Esophagus squamous epithelium (tissue), 5 donors: ENCODE results near the gene MRPL53. TPM values are rescaled to one million over a fixed set of nuclear protein-coding genes. Genes with fewer than 3 reads are reported as not detected.
"Not testable (repeated sequence)": the region's sequence is repeated elsewhere in the genome, so short reads cannot be mapped to it uniquely, and the experiment has no call there.

Experiments
- DNase-seq: peaks from one replicate; lab custom pipeline; 2025; lab: John Stamatoyannopoulos, UW
- H3K27ac ChIP-seq, 4 donors: fragments of 200-600 bp; sonication (generic); one replicate each; pipeline ENCODE4 v1.5.1; 2016 to 2019; ENCODE audit warnings: mild to moderate bottlenecking in 1 of 4
- H3K27me3 ChIP-seq, 4 donors: fragments of 200-600 bp; sonication (generic); 1 replicate in 3 of 4; 2 replicates in 1 of 4; pipeline versions ENCODE4 v1.5.1 to v1.6.0; 2017 to 2021; ENCODE audit warnings: antibody characterized with exemption in 1 of 4
- H3K36me3 ChIP-seq, 3 donors: fragments of 200-600 bp; sonication (generic); one replicate each; pipeline ENCODE4 v1.5.1; 2016 to 2019
- H3K4me1 ChIP-seq, 3 donors: fragments of 200-600 bp; sonication (generic); one replicate each; pipeline ENCODE4 v1.5.1; 2017 to 2019
- H3K4me3 ChIP-seq, 4 donors: fragments of 200-600 bp; sonication (generic); 1 replicate in 3 of 4; 2 replicates in 1 of 4; pipeline ENCODE4 v1.5.1; 2016 to 2019; ENCODE audit warnings: mild to moderate bottlenecking in 2 of 4, moderate library complexity in 1 of 4
- H3K9me3 ChIP-seq, 3 donors: fragments of 200-600 bp; sonication (generic); one replicate each; pipeline ENCODE4 v1.5.1; 2016 to 2019
- CTCF ChIP-seq, 6 experiments: fragments of 450-650 bp in 4 of 6; fragments of 200-600 bp in 2 of 6; sonication (generic) in 2 of 6; IDR thresholded peaks; one replicate each; pipeline ENCODE4 v1.5.1; 2016 to 2019; ENCODE audit warnings: antibody characterized with exemption in 6 of 6, mild to moderate bottlenecking in 4 of 6, moderate library complexity in 4 of 6
- POLR2A ChIP-seq, 4 donors: fragments of 450-650 bp; IDR thresholded peaks; one replicate each; pipeline ENCODE4 v1.6.1; 2017; ENCODE audit warnings: antibody characterized with exemption in 4 of 4, mild to moderate bottlenecking in 4 of 4, moderate library complexity in 3 of 4
- WGBS, 2 donors: methylation state at CpG; one replicate each; pipeline ENCODE4 v1.1.5; 2018; 5-methylcytosine and 5-hydroxymethylcytosine counted together
- intact Hi-C: fragments of 100-400 bp; cut with DNase I; formaldehyde crosslinking; loops from one replicate; pipeline ENCODE4 v1.15.0; 2022
- total RNA-seq, 4 donors: library from RNA; depleted of rRNA; stranded (reverse); fragments of >200 nt; gene quantifications; one replicate each; pipeline ENCODE4 v1.1.0, GENCODE V29; 2016
- donor health status: DM: yes; HTN: yes; CAD: no.

MRPL53 gene
- total RNA-seq, 4 donors from 2014 or later = 10.7 to 25.2 (median 22.1) TPM

GRCh38 chr2:74464406-74464805, 8.1 kb downstream of the MRPL53 start:
- peaks cover 0 to 29% (median 7%) of the 10 kb centered on the region in 3 donors for H3K36me3 ChIP-seq
- peak overlapping the region; percentile 79 to 91 (median 84) for H3K27ac ChIP-seq
- intact Hi-C loops = no loop called here
- peaks cover 13 to 36% (median 19%) of the 10 kb centered on the region in 3 donors for H3K4me1 ChIP-seq
- H3K9me3 ChIP-seq = no peaks in the 10 kb centered on the region
- H3K4me3 ChIP-seq = peak overlapping the region; percentile 77 to 92 (median 81)
- DNase-seq = no peak
- WGBS, 2 donors = 0% methylated on average over 1 to 5 of the region's 13 CpGs
- no peaks in the 10 kb centered on the region for H3K27me3 ChIP-seq
- TF ChIP-seq CTCF (IDR thresholded peaks at IDR 0.05) (no peak), POLR2A (IDR thresholded peaks at IDR 0.05) (no peak)

GRCh38 chr2:74462786-74463105, 9.7 kb downstream of the MRPL53 start:
- peaks cover 21 to 45% (median 25%) of the 10 kb centered on the region in 3 donors for H3K4me1 ChIP-seq
- DNase-seq = no peak
- no peaks in the 10 kb centered on the region for H3K9me3 ChIP-seq
- no peak overlapping the region for H3K27ac ChIP-seq
- H3K27me3 ChIP-seq = no peaks in the 10 kb centered on the region
- TF ChIP-seq POLR2A (IDR thresholded peaks at IDR 0.05) = no peak
- no peak for TF ChIP-seq CTCF (IDR thresholded peaks at IDR 0.05)
- 100% methylated on average over 1 of the region's 4 CpGs; no CpG with 5 or more reads in 1 of the 2 donors for WGBS, 2 donors
- no peak overlapping the region for H3K4me3 ChIP-seq
- H3K36me3 ChIP-seq = peaks cover 0 to 29% (median 7%) of the 10 kb centered on the region in 3 donors
- intact Hi-C loops = no loop called here

DNA sequence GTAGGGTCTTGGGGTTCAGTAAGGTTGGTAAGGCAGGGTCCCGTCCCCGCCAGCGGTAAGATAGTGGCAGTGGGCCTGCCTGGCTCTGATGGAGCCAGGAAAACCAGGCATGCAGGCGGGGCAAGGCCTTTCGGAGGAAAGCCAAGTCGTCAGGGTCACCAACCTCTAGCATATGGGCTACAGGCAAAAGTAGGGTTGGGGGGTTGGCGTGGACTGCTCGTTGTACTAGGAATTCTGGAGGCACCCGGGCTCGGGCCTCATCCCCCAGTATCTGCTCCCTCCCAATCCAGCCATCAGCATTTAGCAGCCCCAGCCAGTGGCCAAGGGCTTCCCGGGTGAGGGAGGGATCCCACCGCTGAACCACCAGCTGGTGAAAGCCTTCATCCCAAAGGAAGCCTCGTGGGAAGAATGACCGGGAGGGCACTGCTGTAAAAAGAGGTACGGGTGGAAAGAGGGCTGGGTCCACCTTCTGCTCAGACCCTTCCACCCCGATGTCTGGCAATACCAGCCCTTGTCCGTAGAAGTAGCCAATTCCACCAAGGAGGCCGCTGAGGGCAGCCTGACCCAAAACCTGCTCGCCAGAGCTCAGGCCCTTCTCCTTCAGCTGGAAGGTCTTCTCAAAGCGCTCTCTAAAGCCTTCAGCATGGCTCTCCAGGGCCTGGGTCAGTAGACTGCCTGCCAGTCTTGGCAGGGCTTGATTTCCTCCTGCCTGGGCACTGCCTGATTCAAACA, 10.3 kb downstream of the MRPL53 start:
- H3K4me1 ChIP-seq = peaks cover 24 to 50% (median 27%) of the 10 kb centered on the region in 3 donors
- intact Hi-C loops = no loop called here
- TF ChIP-seq CTCF (IDR thresholded peaks at IDR 0.05) = no peak
- TF ChIP-seq POLR2A (IDR thresholded peaks at IDR 0.05) = no peak
- no peaks in the 10 kb centered on the region for H3K9me3 ChIP-seq
- no peak overlapping the region for H3K4me3 ChIP-seq
- peaks cover 0 to 29% (median 7%) of the 10 kb centered on the region in 3 donors for H3K36me3 ChIP-seq
- DNase-seq = no peak
- no peaks in the 10 kb centered on the region for H3K27me3 ChIP-seq
- whole genome bisulfite sequencing, 2 donors = 81 to 90% methylated on average over 8 to 11 of the region's 20 CpGs
- no peak overlapping the region for H3K27ac ChIP-seq

DNA sequence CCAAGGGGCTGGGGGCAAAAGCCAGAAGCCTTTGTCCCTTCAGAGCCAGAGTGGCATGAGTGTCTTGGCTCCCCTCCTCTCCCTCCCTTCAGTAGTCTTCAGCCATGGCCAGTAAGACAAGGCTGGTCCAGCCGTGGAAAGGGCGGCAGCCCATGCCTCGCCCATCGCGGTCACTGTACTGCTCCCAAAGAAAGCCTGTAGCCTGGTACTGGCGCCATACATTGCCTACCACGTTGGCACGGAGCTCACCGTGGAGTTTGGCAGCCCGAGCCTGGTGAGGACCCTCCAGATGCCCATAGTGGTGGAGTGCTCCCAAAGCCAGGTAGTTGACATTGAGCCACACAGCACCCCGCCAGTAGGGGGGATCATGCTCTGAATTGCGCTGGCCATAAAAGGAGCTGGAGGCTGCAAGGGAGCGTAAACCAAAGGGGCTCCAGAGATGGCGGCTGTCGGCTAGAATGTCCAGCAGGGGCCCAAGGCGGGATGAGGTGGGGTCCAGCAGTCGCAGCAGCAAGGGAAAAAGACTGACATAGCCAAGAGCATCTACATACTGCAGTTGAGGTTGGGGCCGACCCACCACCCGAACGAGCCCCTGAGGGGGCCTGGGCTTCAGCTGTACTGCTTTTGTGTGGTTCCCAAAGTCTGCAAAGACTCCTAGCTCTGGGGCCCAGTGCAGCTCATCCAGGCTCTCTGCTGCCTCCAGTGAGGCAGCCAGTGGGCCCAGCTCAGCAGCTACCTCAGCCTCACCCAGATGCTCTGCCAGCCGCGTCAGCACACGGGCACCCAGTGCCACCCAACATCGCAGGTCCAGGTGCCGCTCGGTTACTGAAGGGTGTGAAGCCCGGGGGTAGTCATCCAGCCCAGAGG, 11.1 kb downstream of the MRPL53 start:
- TF ChIP-seq CTCF (IDR thresholded peaks at IDR 0.05) (no peak), POLR2A (IDR thresholded peaks at IDR 0.05) (no peak)
- WGBS, 2 donors = 92 to 95% methylated on average over 7 to 12 of the region's 27 CpGs
- Histone ChIP-seq H3K36me3 (peaks cover 0 to 29% (median 7%) of the 10 kb centered on the region in 3 donors), H3K27me3 (no peaks in the 10 kb centered on the region), H3K27ac (no peak overlapping the region), H3K4me1 (peaks cover 32 to 58% (median 35%) of the 10 kb centered on the region in 3 donors), H3K4me3 (no peak overlapping the region), H3K9me3 (no peaks in the 10 kb centered on the region)
- intact Hi-C loops = no loop called here
- no peak for DNase-seq

GRCh38 chr2:74460187-74460586, 12.3 kb downstream of the MRPL53 start:
- DNase-seq, H3K27me3 ChIP-seq, H3K4me3 ChIP-seq, intact Hi-C loops, H3K27ac ChIP-seq, H3K9me3 ChIP-seq: not testable (repeated sequence)
- WGBS, 2 donors = 52 to 74% methylated on average over 2 to 3 of the region's 10 CpGs
- Histone ChIP-seq H3K36me3 (peaks cover 0 to 29% (median 7%) of the 10 kb centered on the region in 3 donors), H3K4me1 (peaks cover 42 to 62% (median 42%) of the 10 kb centered on the region in 3 donors)

DNA sequence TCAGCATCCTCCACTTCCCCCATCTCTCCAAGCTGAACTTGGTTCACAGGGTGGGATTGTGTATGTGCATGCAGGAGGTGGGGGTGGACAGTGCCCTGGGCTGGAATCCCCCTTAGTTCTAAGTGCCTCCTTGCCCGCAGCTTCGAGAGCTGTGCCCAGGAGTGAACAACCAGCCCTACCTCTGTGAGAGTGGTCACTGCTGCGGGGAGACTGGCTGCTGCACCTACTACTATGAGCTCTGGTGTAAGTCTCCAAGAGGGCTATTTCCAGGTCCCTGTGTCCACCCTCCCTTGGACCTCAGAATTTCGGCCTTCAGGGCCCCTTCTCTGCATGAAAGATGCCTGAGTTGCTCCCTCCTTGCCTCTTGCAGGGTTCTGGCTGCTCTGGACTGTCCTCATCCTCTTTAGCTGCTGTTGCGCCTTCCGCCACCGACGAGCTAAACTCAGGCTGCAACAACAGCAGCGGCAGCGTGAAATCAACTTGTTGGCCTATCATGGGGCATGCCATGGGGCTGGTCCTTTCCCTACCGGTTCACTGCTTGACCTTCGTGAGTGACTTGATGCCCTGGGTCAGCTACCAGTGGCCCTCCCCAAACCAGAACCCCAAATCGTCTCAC, 12.9 kb downstream of the MRPL53 start:
- intact Hi-C loops, H3K9me3 ChIP-seq, H3K27me3 ChIP-seq, DNase-seq: not testable (repeated sequence)
- WGBS, 2 donors = 63 to 75% methylated on average over 13 of the region's 13 CpGs
- H3K4me3 ChIP-seq = peak overlapping the region in 1 of 4 donors; percentile 84
- H3K4me1 ChIP-seq = peaks cover 41 to 62% (median 42%) of the 10 kb centered on the region in 3 donors
- H3K27ac ChIP-seq = peak overlapping the region in 1 of 4 donors; percentile 86
- peaks cover 0 to 29% (median 7%) of the 10 kb centered on the region in 3 donors for H3K36me3 ChIP-seq
